Measurements from ENCODE around the gene FUT4. TPM values are rescaled to one million over a fixed set of nuclear protein-coding genes. Genes with fewer than 3 reads are reported as not detected.

Gene FUT4
- total RNA-seq, 1 experiment from 2014 or later = 24.5 TPM

DNA sequence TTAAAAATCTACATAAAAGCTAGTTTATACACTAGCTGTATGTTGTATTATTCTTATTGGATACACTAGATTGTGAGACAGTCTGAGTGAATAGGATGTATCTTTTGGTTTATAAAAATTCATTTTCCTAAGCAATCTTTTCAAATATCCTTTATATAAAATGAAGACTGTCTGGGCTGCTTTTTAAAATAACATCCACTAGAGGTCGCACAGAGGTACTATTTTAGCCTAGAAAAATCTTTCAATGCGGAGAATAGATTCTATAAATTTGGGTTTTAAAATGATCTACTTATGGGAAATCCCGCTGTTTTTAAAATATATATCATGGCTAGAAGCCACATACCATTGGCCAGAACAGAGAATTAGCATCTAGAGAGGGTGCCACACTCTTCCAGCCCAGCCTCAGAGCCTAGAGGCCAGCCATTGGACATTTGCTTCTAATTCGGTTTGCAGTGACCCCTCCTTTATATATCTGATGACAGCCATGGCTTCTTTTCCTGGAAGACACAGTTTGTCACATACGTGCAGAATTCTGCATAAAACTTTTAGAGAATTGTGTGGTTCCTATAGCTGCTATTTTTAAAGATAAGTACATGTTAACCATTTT, 24.1 kb upstream of the FUT4 start:
- no peaks in the 10 kb centered on the region for H3K27me3 ChIP-seq (replicated peaks; ENCODE audit: control insufficient read depth, insufficient read depth, low read length)
- TF ChIP-seq, protein P1, sequence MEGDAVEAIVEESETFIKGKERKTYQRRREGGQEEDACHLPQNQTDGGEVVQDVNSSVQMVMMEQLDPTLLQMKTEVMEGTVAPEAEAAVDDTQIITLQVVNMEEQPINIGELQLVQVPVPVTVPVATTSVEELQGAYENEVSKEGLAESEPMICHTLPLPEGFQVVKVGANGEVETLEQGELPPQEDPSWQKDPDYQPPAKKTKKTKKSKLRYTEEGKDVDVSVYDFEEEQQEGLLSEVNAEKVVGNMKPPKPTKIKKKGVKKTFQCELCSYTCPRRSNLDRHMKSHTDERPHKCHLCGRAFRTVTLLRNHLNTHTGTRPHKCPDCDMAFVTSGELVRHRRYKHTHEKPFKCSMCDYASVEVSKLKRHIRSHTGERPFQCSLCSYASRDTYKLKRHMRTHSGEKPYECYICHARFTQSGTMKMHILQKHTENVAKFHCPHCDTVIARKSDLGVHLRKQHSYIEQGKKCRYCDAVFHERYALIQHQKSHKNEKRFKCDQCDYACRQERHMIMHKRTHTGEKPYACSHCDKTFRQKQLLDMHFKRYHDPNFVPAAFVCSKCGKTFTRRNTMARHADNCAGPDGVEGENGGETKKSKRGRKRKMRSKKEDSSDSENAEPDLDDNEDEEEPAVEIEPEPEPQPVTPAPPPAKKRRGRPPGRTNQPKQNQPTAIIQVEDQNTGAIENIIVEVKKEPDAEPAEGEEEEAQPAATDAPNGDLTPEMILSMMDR (IDR thresholded peaks at IDR 0.05; ENCODE audit: insufficient read depth in 1 of 2, low read depth in 1 of 2, low read length in 1 of 2, severe bottlenecking in 1 of 2, unreplicated experiment in 1 of 2) = peak; percentile 78 to 86
- no peak overlapping the region for H3K27ac Mint-ChIP-seq (ENCODE audit: unreplicated experiment)
- ChIA-PET POLR2A (no interaction called here), CTCF (interaction anchor here (1.0 to 1.3 kb wide), 2 partner anchors 48 to 79 kb away, joined by 3 to 4 read pairs; partner anchors contain the start of gene PIWIL4)
- no peaks in the 10 kb centered on the region for H3K36me3 Mint-ChIP-seq (ENCODE audit: insufficient read depth, unreplicated experiment)
- H3K9me3 ChIP-seq = no peaks in the 10 kb centered on the region
- H3K36me3 ChIP-seq (ENCODE audit: control insufficient read depth, insufficient read depth, low read length) = no peaks in the 10 kb centered on the region
- no peak overlapping the region for H3K4me3 ChIP-seq (ENCODE audit: low read depth, low read length)
- intact Hi-C loops (cut with micrococcal nuclease; ENCODE audit: unreplicated experiment) = loop anchor here (1.0 to 10.0 kb wide), 5 partner anchors 28 to 375 kb away; no protein-coding TSS in a partner anchor
- H3K9me3 Mint-ChIP-seq (ENCODE audit: unreplicated experiment) = no peaks in the 10 kb centered on the region
- H3K4me1 ChIP-seq = peaks cover 11% of the 10 kb centered on the region
- no peaks in the 10 kb centered on the region for H3K4me1 Mint-ChIP-seq (ENCODE audit: low read depth, unreplicated experiment)
- DNase-seq = peak in 1 of 2 experiments; percentile 51
- H3K4me3 Mint-ChIP-seq (ENCODE audit: unreplicated experiment) = no peak overlapping the region
- peaks cover 5% of the 10 kb centered on the region for H3K27me3 Mint-ChIP-seq (ENCODE audit: insufficient read depth, unreplicated experiment)
- no TSS peak for BruUV-seq (replicated peaks)

DNA sequence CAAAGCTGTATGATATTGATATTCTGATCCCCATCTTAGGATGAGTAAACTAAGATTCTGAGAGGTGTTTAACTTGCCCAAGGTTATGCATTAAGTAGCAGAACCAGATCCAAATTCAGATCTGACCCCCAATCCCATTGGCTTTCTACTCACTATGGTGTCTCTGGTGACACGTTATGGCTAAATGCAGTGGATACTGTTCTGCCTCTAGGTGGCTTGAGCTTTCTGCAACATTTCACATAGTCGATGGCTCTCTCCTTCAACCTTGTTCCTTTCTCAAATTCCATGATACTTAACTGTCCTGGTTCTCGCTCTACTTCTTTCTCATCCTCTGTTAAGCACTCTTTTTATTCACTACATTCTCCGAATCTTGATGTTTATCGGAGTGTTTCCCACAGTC, 22.0 kb upstream of the FUT4 start:
- ChIA-PET CTCF (interaction anchor here (0.7 to 2.3 kb wide), 13 partner anchors 9 to 626 kb away, joined by 3 to 19 read pairs (median 4); partner anchors contain the start of genes C11orf97 and FUT4), POLR2A (no interaction called here)
- Mint-ChIP-seq H3K9me3 (ENCODE audit: unreplicated experiment) (no peaks in the 10 kb centered on the region), H3K4me3 (ENCODE audit: unreplicated experiment) (no peak overlapping the region), H3K27ac (ENCODE audit: unreplicated experiment) (no peak overlapping the region), H3K4me1 (ENCODE audit: low read depth, unreplicated experiment) (peaks cover 12% of the 10 kb centered on the region), H3K27me3 (ENCODE audit: insufficient read depth, unreplicated experiment) (no peaks in the 10 kb centered on the region), H3K36me3 (ENCODE audit: insufficient read depth, unreplicated experiment) (no peaks in the 10 kb centered on the region)
- peak in 1 of 2 experiments; percentile 55 for DNase-seq
- no TSS peak for BruUV-seq (replicated peaks)
- H3K4me3 ChIP-seq (ENCODE audit: low read depth, low read length) = no peak overlapping the region
- no peaks in the 10 kb centered on the region for H3K27me3 ChIP-seq (replicated peaks; ENCODE audit: control insufficient read depth, insufficient read depth, low read length)
- H3K4me1 ChIP-seq = peaks cover 29% of the 10 kb centered on the region
- intact Hi-C loops (cut with micrococcal nuclease; ENCODE audit: unreplicated experiment) = loop anchor here (1.0 kb wide), 1 partner anchor 23 kb away; no protein-coding TSS in a partner anchor
- TF ChIP-seq, protein P1 (IDR thresholded peaks at IDR 0.05; ENCODE audit: insufficient read depth in 1 of 2, low read depth in 1 of 2, low read length in 1 of 2, severe bottlenecking in 1 of 2, unreplicated experiment in 1 of 2) = peak; percentile 56 to 82
- H3K36me3 ChIP-seq (ENCODE audit: control insufficient read depth, insufficient read depth, low read length) = no peaks in the 10 kb centered on the region
- no peaks in the 10 kb centered on the region for H3K9me3 ChIP-seq

DNA sequence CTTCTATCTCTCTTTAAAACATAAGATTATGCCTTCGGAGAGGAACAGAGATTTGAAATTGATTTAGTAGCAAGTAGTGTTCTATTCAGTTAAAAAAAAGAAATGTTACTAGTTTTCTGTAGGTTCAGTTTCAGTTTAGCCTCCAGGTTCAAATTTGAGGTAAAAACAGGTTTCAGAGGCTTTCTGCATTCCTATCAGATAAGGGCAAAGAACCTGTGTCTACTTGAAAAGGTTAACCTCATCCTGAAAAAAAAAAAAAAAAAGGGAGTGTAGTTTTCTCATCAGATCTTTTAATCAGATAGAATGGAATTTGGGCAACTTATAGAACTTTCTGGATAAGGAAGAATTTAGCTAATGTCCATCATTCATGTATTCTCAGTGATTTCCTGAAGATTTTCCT, 19.4 kb upstream of the FUT4 start:
- no peaks in the 10 kb centered on the region for H3K36me3 ChIP-seq (ENCODE audit: control insufficient read depth, insufficient read depth, low read length)
- no peaks in the 10 kb centered on the region for H3K9me3 ChIP-seq
- Mint-ChIP-seq H3K4me3 (ENCODE audit: unreplicated experiment) (no peak overlapping the region), H3K9me3 (ENCODE audit: unreplicated experiment) (no peaks in the 10 kb centered on the region), H3K4me1 (ENCODE audit: low read depth, unreplicated experiment) (peaks cover 13% of the 10 kb centered on the region), H3K27me3 (ENCODE audit: insufficient read depth, unreplicated experiment) (no peaks in the 10 kb centered on the region), H3K36me3 (ENCODE audit: insufficient read depth, unreplicated experiment) (no peaks in the 10 kb centered on the region), H3K27ac (ENCODE audit: unreplicated experiment) (no peak overlapping the region)
- H3K4me1 ChIP-seq = peaks cover 32% of the 10 kb centered on the region
- CTCF ChIA-PET = no interaction called here
- intact Hi-C loops (cut with micrococcal nuclease; ENCODE audit: unreplicated experiment) = loop anchor here (1.0 kb wide), 1 partner anchor 15 kb away; no protein-coding TSS in a partner anchor
- H3K4me3 ChIP-seq (ENCODE audit: low read depth, low read length) = no peak overlapping the region
- POLR2A ChIA-PET = no interaction called here
- H3K27me3 ChIP-seq (replicated peaks; ENCODE audit: control insufficient read depth, insufficient read depth, low read length) = no peaks in the 10 kb centered on the region
- DNase-seq = no peak
- BruUV-seq (replicated peaks) = no TSS peak
- TF ChIP-seq, protein P1 (IDR thresholded peaks at IDR 0.05; ENCODE audit: insufficient read depth in 1 of 2, low read depth in 1 of 2, low read length in 1 of 2, severe bottlenecking in 1 of 2, unreplicated experiment in 1 of 2) = no peak
